ENCODE measurements around the gene RUBCNL.

GRCh38 chr13:46324976-46325375 is 62.1 kb downstream of the RUBCNL start:
- TF ChIP-seq POLR2A (IDR thresholded peaks at IDR 0.05; ENCODE audit: extremely low read depth, insufficient read length): no peak
- TF ChIP-seq CTCF (IDR thresholded peaks at IDR 0.05; ENCODE audit: low read depth, low read length): no peak
- TF ChIP-seq MYC (IDR thresholded peaks at IDR 0.05; ENCODE audit: low read depth, low read length): no peak
- TF ChIP-seq MAX (IDR thresholded peaks at IDR 0.05; ENCODE audit: low read depth, low read length): no peak
